CD4-positive, CD25-positive, alpha-beta regulatory T cell (primary cell): ENCODE results near the gene SMARCD1. TPM values are rescaled to one million over a fixed set of nuclear protein-coding genes. Genes with fewer than 3 reads are reported as not detected.

Experiments
- ATAC-seq, 2 donors: fragments of 150-1000 bp; cut with Tn5 transposase; one replicate each; pipeline ENCODE4 v1.10.0; 2021; ENCODE audit warnings: low read depth in 2 of 2, moderate number of reproducible peaks in 2 of 2, moderate library complexity in 1 of 2
- DNase-seq, 3 donors: peaks; one replicate each; pipeline versions ENCODE4 v3.0.0 to v3.0.0-alpha.2; 2012 to 2022; ENCODE audit warnings: mixed read lengths in 1 of 3
- H3K27ac ChIP-seq: one replicate; pipeline ENCODE4 v1.7.0; 2013; ENCODE audit warnings: mild to moderate bottlenecking, low read length; ENCODE audit not compliant: insufficient read depth, poor library complexity, severe bottlenecking
- H3K27me3 ChIP-seq: one replicate; pipeline ENCODE4 v1.7.0; 2013; ENCODE audit warnings: low read length; ENCODE audit not compliant: control insufficient read depth, insufficient read depth
- H3K36me3 ChIP-seq: one replicate; pipeline ENCODE4 v1.7.0; 2013; ENCODE audit warnings: mild to moderate bottlenecking, low read length, moderate library complexity; ENCODE audit not compliant: control insufficient read depth, insufficient read depth
- H3K4me1 ChIP-seq: 2 replicates; pipeline ENCODE4 v1.7.0; 2013; ENCODE audit warnings: mild to moderate bottlenecking, low read length; ENCODE audit not compliant: insufficient read depth, control insufficient read depth, poor library complexity, severe bottlenecking
- H3K4me3 ChIP-seq: one replicate; pipeline ENCODE4 v1.7.0; 2013; ENCODE audit warnings: low read depth, mild to moderate bottlenecking, low read length, moderate library complexity
- H3K9me3 ChIP-seq, 2 experiments: 1 replicate in 1 of 2; 2 replicates in 1 of 2; pipeline ENCODE4 v1.7.0; 2013; ENCODE audit warnings: low read length in 2 of 2, mild to moderate bottlenecking in 1 of 2, moderate library complexity in 1 of 2; ENCODE audit not compliant: control insufficient read depth in 2 of 2
- H3K27ac Mint-ChIP-seq, 3 donors: one replicate each; pipeline ENCODE4 v1.8.0; 2020 to 2022; ENCODE audit warnings: mild to moderate bottlenecking in 3 of 3, mixed read lengths in 3 of 3, moderate library complexity in 2 of 3
- H3K27me3 Mint-ChIP-seq: one replicate; pipeline ENCODE4 v1.8.0; 2022; ENCODE audit warnings: mild to moderate bottlenecking, mixed read lengths
- H3K36me3 Mint-ChIP-seq: one replicate; pipeline ENCODE4 v1.8.0; 2020; ENCODE audit warnings: mixed read lengths
- H3K4me1 Mint-ChIP-seq, 4 donors: one replicate each; pipeline ENCODE4 v1.8.0; 2020 to 2022; ENCODE audit warnings: mixed read lengths in 4 of 4, mild to moderate bottlenecking in 1 of 4
- H3K4me3 Mint-ChIP-seq, 4 donors: one replicate each; pipeline ENCODE4 v1.8.0; 2020 to 2022; ENCODE audit warnings: mild to moderate bottlenecking in 4 of 4, mixed read lengths in 4 of 4, moderate library complexity in 3 of 4
- H3K9me3 Mint-ChIP-seq, 7 donors: one replicate each; pipeline ENCODE4 v1.8.0; 2020 to 2022; ENCODE audit warnings: mixed read lengths in 7 of 7, mild to moderate bottlenecking in 3 of 7, moderate library complexity in 2 of 7
- polyA plus RNA-seq, 4 donors: library from polyadenylated mRNA; unstranded; fragments of 300-500 nt; fragmentation: Illumina TruSeq; gene quantifications; one replicate each; pipeline ENCODE4 v1.2.3, GENCODE V29; 2021
- total RNA-seq: library from RNA; stranded (reverse); gene quantifications from one replicate; pipeline ENCODE4 v1.2.3, GENCODE V29; 2022

SMARCD1 gene
- total and polyA plus RNA-seq, 5 donors from 2014 or later = 12.0 to 75.2 (median 14.7) TPM

DNA sequence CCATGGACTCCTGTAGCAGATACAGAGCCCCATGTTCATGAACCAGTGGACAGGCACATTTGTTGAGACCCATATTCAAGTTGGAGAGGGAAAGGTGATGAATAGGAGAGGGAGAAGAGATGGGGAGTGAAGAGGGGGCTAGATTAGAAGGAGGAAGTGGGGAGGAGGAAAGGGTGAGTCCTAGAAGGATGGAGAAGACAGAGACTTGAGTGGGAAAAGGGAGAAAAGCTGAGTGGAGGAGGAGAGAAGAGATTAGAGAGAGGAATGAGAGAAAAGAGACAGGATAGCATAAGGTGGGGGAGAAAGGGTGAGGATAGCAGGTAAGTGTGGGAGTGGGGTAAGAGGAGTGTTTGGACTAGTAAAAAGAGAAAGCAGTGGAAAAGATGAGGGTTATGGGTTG lies 32.6 kb upstream of the SMARCD1 start:
- DNase-seq (no peak), ATAC-seq (no peak)
- H3K4me3 Mint-ChIP-seq = no peak overlapping the region
- Histone ChIP-seq H3K36me3 (no peaks in the 10 kb centered on the region), H3K27ac (no peak overlapping the region), H3K27me3 (peaks cover 31% of the 10 kb centered on the region), H3K9me3 (no peaks in the 10 kb centered on the region), H3K4me1 (peaks cover 23% of the 10 kb centered on the region), H3K4me3 (no peak overlapping the region)
- peaks cover 0 to 27% (median 17%) of the 10 kb centered on the region in 4 donors for H3K4me1 Mint-ChIP-seq
- H3K36me3 Mint-ChIP-seq = no peaks in the 10 kb centered on the region
- H3K9me3 Mint-ChIP-seq = peaks cover 0 to 2% (median 0%) of the 10 kb centered on the region in 7 donors
- H3K27me3 Mint-ChIP-seq = peaks cover 74% of the 10 kb centered on the region
- no peak overlapping the region for H3K27ac Mint-ChIP-seq

DNA sequence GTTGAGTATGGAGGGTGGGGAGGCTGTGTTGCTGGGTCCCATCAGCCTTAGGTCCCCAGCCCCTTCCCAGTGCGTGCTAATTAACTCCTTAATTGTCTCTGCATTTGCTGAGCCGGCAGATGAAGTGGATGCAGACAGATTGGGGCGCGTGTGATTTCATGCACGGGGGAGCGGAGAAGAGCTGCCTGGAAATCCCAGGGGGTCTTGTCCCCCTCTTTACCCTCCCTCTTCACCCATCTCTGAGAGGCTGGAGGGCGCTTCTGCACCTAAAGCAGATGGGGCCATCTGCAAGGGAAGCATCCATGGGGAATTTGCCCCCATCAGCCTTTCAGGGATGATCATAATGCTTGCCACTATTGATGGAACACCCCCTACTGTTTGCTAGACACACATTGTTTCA lies 32.2 kb upstream of the SMARCD1 start:
- ATAC-seq (no peak), DNase-seq (no peak)
- no peaks in the 10 kb centered on the region for H3K36me3 ChIP-seq
- Mint-ChIP-seq H3K27me3 (peaks cover 69% of the 10 kb centered on the region), H3K4me3 (peak overlapping the region in 1 of 4 donors; percentile 40), H3K27ac (no peak overlapping the region), H3K9me3 (peaks cover 0 to 2% (median 0%) of the 10 kb centered on the region in 7 donors), H3K4me1 (peaks cover 0 to 28% (median 17%) of the 10 kb centered on the region in 4 donors), H3K36me3 (no peaks in the 10 kb centered on the region)
- H3K9me3 ChIP-seq = no peaks in the 10 kb centered on the region
- no peak overlapping the region for H3K4me3 ChIP-seq
- H3K27ac ChIP-seq = no peak overlapping the region
- peaks cover 26% of the 10 kb centered on the region for H3K27me3 ChIP-seq
- H3K4me1 ChIP-seq = peaks cover 26% of the 10 kb centered on the region

DNA sequence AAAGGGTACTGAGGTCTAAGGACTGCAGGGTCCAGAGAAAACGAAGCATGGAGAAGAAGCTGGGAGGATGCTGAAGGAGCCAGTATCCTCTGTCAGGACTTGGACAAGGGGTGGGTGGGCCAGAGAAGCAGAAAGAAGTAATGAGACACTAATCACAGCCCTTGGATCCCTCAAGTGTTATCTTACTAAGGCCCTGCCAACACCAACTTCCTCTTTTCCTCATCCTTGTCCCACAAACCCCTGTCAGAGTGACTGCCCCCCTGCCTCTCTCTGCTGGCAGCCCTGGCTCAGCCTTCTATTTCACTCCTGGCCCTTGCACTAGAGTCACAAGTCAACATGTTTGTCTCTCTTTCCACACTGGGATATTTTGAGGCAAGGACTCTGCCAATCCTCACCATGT lies 31.6 kb upstream of the SMARCD1 start:
- no peak overlapping the region for H3K4me3 ChIP-seq
- H3K36me3 ChIP-seq = no peaks in the 10 kb centered on the region
- Mint-ChIP-seq H3K4me1 (peaks cover 0 to 32% (median 17%) of the 10 kb centered on the region in 4 donors), H3K9me3 (peaks cover 0 to 2% (median 0%) of the 10 kb centered on the region in 7 donors), H3K36me3 (no peaks in the 10 kb centered on the region), H3K4me3 (peak overlapping the region in 1 of 4 donors; percentile 40), H3K27me3 (peaks cover 63% of the 10 kb centered on the region), H3K27ac (no peak overlapping the region)
- no peak overlapping the region for H3K27ac ChIP-seq
- H3K9me3 ChIP-seq = no peaks in the 10 kb centered on the region
- DNase-seq (no peak), ATAC-seq (no peak)
- H3K4me1 ChIP-seq = peaks cover 31% of the 10 kb centered on the region
- H3K27me3 ChIP-seq = peaks cover 25% of the 10 kb centered on the region

DNA sequence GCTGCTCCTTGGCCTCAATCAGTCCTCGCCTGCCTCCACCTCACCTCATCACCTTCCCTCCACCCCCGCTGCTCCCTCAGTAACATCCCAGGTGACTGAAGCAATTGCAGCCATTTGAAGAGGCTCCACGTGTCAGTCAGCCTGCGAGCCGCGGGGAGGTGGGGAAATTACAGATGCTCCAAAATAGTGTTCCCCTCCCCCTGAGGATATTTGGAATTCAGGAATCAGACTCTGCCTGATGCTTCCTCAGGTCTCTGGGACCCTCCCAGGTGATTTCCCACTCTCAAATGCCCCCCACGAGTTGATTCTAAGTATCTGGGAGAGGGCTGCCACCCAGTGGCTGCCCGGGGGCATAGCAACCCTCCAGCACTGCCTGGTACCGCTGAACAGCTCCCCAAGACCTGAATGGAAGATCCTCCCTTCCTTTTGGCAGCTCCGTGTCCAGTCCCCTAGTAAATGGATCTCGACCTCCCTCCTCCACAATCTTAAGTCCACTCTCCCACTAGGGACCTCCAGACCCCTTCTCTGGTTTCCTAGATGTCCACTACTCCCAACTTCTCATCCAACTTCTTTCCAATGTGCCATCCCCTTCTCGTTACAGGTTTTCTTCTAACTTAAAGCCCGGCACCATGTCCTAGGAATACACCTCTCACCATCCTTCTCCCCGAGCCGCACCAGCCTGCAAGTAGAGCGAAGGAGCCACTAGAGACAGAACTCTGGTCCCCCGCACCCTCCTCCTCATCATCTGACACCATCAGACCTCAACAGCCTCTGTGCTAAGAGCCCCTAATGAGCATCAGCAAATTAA lies 29.1 kb upstream of the SMARCD1 start:
- peaks cover 12% of the 10 kb centered on the region for H3K27me3 ChIP-seq
- H3K9me3 ChIP-seq = no peaks in the 10 kb centered on the region
- Mint-ChIP-seq H3K36me3 (no peaks in the 10 kb centered on the region), H3K27ac (peak overlapping the region in 1 of 3 donors; percentile 40), H3K9me3 (no peaks in the 10 kb centered on the region), H3K27me3 (peaks cover 53% of the 10 kb centered on the region), H3K4me3 (peak overlapping the region; percentile 69 to 78 (median 72)), H3K4me1 (peaks cover 0 to 47% (median 24%) of the 10 kb centered on the region in 4 donors)
- ATAC-seq (peak; percentile 48 to 49), DNase-seq (peak; percentile 30 to 72 (median 61))
- H3K36me3 ChIP-seq = no peaks in the 10 kb centered on the region
- no peak overlapping the region for H3K27ac ChIP-seq
- H3K4me3 ChIP-seq = no peak overlapping the region
- peaks cover 31% of the 10 kb centered on the region for H3K4me1 ChIP-seq

DNA sequence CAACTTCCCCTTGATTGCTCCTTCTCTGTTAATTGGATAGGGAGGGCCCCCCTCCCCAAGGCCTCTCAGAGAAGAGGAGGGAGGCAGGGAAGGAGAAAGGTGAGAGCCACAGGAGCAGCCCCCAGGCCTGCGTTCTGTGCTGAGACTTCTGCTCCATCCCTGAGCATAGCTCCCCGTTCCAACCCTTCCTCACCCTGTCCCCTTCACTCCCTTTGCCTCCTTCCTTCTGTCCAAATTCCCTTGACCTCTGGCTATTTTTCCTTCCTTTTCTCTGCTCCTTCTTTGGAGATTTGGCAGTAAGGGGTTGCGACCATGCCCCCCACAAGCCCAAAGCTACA lies 28.5 kb upstream of the SMARCD1 start:
- DNase-seq (no peak), ATAC-seq (no peak)
- peak overlapping the region in 2 of 3 donors; percentile 26 to 47 for H3K27ac Mint-ChIP-seq
- peaks cover 53% of the 10 kb centered on the region for H3K27me3 Mint-ChIP-seq
- no peaks in the 10 kb centered on the region for H3K9me3 Mint-ChIP-seq
- H3K36me3 Mint-ChIP-seq = no peaks in the 10 kb centered on the region
- peaks cover 0 to 43% (median 26%) of the 10 kb centered on the region in 4 donors for H3K4me1 Mint-ChIP-seq
- Histone ChIP-seq H3K4me1 (peaks cover 31% of the 10 kb centered on the region), H3K36me3 (no peaks in the 10 kb centered on the region), H3K4me3 (peak overlapping the region; percentile 45), H3K9me3 (no peaks in the 10 kb centered on the region), H3K27me3 (peaks cover 15% of the 10 kb centered on the region), H3K27ac (no peak overlapping the region)
- peak overlapping the region; percentile 70 to 89 (median 82) for H3K4me3 Mint-ChIP-seq

DNA sequence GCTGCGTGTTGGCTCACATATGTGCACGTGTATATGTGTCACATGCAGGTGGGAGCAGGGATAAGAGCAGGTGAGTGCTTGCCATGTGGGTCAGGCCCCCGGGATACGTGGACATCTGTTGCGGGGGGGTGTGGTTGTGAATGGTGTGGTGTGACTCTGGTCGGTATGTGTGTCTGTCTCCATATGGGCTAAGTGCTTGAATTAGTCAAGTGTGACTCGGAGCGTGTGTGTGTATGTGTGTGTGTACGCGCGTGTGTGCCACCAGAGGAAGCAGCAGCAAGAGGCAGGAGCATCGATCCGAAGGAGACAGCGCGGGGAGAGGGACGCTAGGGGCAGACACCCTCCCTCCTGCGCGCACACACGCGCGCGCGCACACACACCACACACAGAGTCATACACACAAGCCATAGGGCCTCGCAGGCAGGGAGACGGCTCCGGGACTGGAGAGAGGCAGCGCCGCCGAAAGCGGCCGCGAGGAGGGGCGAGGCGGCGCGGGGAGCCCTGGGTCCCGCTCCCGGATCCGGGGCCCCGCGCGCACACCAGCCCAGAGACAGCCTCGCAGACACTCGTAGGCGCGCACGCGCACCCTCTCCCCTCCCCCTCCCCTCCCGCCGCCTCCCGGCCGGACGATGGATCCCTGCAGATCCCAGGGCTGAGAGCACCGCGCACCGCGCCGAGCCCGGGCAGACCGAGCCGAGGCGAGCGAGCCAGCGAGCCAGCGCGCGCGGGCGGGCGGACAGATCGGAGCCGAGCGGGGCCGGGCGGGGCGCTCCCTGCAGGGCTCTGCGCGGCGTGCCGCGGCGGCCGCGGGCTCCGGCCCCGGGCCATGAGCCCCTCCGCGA lies 27.9 kb upstream of the SMARCD1 start, which contains the start of gene ASIC1:
Gene ASIC1 (plus strand): TSS at position 597 of the 842 bp plus-strand sequence. CDS start 1,171 bp downstream, outside the sequence.
- peaks cover 47% of the 10 kb centered on the region for H3K27me3 Mint-ChIP-seq
- Histone ChIP-seq H3K27ac (no peak within 1 kb of the TSS), H3K4me3 (peak within 1 kb of the TSS; percentile 45)

DNA sequence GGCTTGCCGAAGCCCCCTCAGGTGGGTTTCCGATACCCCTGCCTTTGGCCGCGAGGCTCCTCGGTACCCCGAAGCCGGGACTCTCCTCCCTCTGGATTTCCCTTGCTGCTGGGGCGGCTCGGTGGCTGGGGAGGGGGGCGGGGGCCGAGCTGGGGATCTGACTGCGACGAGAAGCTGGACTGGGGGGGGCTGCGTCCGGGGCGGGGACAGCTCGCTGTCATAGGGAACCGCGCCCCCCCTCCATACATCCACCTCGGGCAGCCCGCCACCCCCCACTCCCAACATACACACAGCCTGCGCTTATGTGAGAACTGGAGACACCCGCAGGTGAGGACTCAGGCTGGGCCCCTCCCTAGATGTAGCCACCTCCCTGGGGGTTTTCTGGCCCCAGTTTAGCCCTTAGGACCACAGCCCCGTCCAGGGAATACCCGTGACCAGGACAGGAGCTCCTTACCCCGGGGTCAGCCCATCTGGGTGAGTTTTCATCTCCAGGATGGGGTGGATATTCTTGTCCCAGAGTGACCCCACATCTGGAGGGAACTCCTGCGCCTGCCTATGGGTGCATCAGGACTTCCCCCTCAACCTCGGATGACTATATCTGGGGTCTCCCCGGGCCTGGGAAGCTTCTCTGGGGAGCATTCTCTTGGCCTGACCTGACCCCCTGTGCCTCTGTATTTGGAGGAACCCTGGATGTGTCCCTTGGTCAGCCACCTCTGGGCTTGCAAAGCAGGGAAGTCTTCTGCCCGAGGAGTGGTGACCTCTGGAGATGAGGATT lies 27.1 kb upstream of the SMARCD1 start:
- Mint-ChIP-seq H3K9me3 (no peaks in the 10 kb centered on the region), H3K27me3 (peaks cover 39% of the 10 kb centered on the region), H3K4me3 (peak overlapping the region in 3 of 4 donors; percentile 35 to 73 (median 70)), H3K36me3 (no peaks in the 10 kb centered on the region), H3K27ac (peak overlapping the region in 1 of 3 donors; percentile 77), H3K4me1 (peaks cover 0 to 45% (median 26%) of the 10 kb centered on the region in 4 donors)
- ATAC-seq (no peak), DNase-seq (peak in 1 of 3 donors; percentile 24)
- H3K27me3 ChIP-seq = peaks cover 8% of the 10 kb centered on the region
- no peak overlapping the region for H3K4me3 ChIP-seq
- peaks cover 31% of the 10 kb centered on the region for H3K4me1 ChIP-seq
- H3K36me3 ChIP-seq = no peaks in the 10 kb centered on the region
- no peak overlapping the region for H3K27ac ChIP-seq
- no peaks in the 10 kb centered on the region for H3K9me3 ChIP-seq

More for the DNA sequence above, 27.9 kb upstream of the SMARCD1 start, which contains the start of gene ASIC1:
- H3K36me3 Mint-ChIP-seq = no peaks in the 10 kb centered on the region
- H3K4me3 Mint-ChIP-seq = peak within 1 kb of the TSS; percentile 70 to 89 (median 82)
- ATAC-seq (peak; percentile 30 to 31), DNase-seq (peak; percentile 11 to 57 (median 38))
- peaks cover 0 to 45% (median 26%) of the 10 kb centered on the region in 4 donors for H3K4me1 Mint-ChIP-seq
- Histone ChIP-seq H3K4me1 (peaks cover 31% of the 10 kb centered on the region), H3K36me3 (no peaks in the 10 kb centered on the region), H3K27me3 (peaks cover 12% of the 10 kb centered on the region), H3K9me3 (no peaks in the 10 kb centered on the region)
- H3K9me3 Mint-ChIP-seq = no peaks in the 10 kb centered on the region
- H3K27ac Mint-ChIP-seq = peak within 1 kb of the TSS in 2 of 3 donors; percentile 26 to 77
